GM18507 (cell line): Measurements from ENCODE around the gene ADAP1.

Experiments
- DNase-seq: peaks from one replicate; pipeline ENCODE4 v3.0.0; 2011; ENCODE audit warnings: low read depth; ENCODE audit not compliant: insufficient read length; ENCODE audit errors: extremely low spot score
- FAIRE-seq: peaks from 2 replicates; lab custom pipeline; 2011; peaks lifted over from hg19 to GRCh38; lab: Jason Lieb, UNC

ADAP1 gene

GRCh38 chr7:856444-857095 lies 97.9 kb downstream of the ADAP1 start:
- no peak for DNase-seq
- FAIRE-seq = no peak

- DNase-seq = no peak
- no peak for FAIRE-seq
Measured at GRCh38 chr7:855686-856369, 98.7 kb downstream of the ADAP1 start.

DNA sequence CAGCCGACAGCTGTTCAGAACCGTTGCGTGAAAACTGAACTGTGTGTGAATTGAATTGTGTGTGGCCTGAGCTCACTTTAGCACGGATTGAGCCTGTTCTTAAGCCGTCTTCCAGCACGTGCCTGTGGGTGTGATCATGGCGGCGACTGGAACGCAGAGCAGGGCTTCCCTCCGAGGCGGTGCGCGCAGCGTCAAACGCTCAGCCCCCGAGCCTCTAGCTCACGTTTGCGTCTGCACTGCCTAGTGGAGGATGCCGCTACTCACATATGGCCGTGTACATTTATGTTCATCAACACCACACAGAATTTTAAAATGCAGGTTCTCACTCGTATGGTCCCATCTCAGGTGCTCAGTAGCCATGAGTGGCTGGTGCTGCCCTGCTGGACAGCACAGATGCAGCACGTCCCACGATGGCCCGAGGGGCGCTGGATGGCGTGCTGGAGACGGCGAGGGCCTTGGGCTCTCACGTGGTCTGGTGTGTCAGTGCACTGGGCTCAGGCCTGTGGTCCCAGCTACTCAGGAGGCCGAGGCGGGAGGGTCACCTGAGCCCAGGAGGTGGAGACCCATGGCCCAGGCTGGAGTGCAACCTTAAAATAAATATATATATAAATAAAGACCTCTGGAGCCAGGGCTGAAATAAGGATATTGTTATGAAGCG lies 100.2 kb downstream of the ADAP1 start:
- DNase-seq (no peak), FAIRE-seq (no peak)

DNA sequence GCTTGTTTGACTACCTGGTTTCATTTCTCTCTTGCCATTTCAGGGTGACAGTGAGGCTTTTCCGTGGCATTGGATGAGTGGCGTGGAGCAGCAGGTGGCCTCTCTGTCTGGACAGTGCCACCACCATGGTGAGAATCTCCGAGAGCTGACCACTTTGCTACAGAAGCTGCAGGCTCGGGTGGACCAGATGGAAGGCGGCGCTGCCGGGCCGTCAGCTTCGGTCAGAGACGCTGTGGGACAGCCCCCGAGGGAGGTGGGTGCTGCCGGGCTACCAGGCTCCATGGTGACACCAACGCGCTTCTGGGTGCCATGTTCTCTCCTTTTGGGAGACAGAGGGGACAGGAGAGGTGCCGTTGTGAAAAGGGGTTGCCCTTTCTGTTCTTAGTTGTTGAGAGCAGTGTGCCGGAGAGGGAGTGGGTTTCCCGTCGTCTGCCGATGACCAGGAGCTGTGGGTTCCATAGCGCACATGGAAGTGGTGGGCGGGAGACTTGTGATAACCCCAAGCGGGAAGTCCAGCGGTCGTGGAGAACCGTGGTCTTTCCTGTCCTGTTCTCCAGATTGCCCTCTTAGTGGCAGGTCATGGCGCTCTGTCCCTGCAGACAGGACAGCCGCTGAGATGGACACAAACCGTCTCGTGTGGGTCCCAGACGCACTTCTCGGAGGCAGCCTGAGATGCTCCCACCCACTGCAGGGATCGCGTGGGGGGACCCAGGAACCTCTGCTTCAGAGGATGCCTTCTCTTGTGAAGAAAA lies 100.9 kb downstream of the ADAP1 start:
- FAIRE-seq = no peak
- no peak for DNase-seq

GRCh38 chr7:851204-851603 lies 103.3 kb downstream of the ADAP1 start:
- no peak for DNase-seq
- FAIRE-seq = no peak

DNA sequence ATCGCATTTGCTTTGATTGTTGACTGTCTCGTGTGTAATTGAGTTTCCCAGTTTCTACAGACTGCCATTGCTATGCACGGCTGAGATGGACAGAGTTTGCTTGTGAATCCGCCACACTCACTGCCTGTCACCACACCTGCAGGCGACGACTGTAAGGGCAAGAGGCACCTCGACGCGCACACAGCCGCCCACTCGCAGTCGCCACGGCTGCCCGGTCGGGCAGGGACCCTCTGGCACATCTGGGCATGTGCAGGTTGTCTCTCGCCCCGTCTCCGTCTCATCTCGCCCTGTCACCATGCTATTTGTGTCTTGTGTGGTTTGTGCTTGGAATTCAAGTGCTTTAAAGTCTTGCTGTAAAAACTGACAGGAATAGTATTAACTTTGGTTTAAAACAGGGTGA lies 104.7 kb downstream of the ADAP1 start:
- no peak for FAIRE-seq
- DNase-seq = no peak

- DNase-seq = no peak
- FAIRE-seq = no peak
Measured at GRCh38 chr7:849145-849544, 105.3 kb downstream of the ADAP1 start.
